KOPT-K1 (cell line): ENCODE results near the gene COX11.

Experiments used
- H3K27ac ChIP-seq: fragments of 200-600 bp; sonication (generic); 2 replicates; pipeline ENCODE4 v1.5.1; 2016; ENCODE audit warnings: antibody characterized with exemption, mild to moderate bottlenecking, low read depth, low read length; ENCODE audit not compliant: poor library complexity, severe bottlenecking
- H3K36me3 ChIP-seq: fragments of 200-600 bp; sonication (generic); 2 replicates; pipeline ENCODE4 v1.5.1; 2017; ENCODE audit warnings: antibody characterized with exemption, mild to moderate bottlenecking, low read length, moderate library complexity; ENCODE audit not compliant: insufficient read depth
- H3K9me3 ChIP-seq: fragments of 200-600 bp; sonication (generic); 2 replicates; pipeline ENCODE4 v1.5.1; 2017; ENCODE audit warnings: antibody characterized with exemption, low read length, mild to moderate bottlenecking; ENCODE audit not compliant: insufficient read depth, poor library complexity, severe bottlenecking

The COX11 gene

GRCh38 chr17:54941285-54941684, 27.2 kb downstream of the COX11 start:
- no peaks in the 10 kb centered on the region for H3K9me3 ChIP-seq
- no peak overlapping the region for H3K27ac ChIP-seq
- no peaks in the 10 kb centered on the region for H3K36me3 ChIP-seq

GRCh38 chr17:54937426-54937825, 31.0 kb downstream of the COX11 start:
- Histone ChIP-seq H3K27ac (no peak overlapping the region), H3K9me3 (no peaks in the 10 kb centered on the region), H3K36me3 (no peaks in the 10 kb centered on the region)

DNA sequence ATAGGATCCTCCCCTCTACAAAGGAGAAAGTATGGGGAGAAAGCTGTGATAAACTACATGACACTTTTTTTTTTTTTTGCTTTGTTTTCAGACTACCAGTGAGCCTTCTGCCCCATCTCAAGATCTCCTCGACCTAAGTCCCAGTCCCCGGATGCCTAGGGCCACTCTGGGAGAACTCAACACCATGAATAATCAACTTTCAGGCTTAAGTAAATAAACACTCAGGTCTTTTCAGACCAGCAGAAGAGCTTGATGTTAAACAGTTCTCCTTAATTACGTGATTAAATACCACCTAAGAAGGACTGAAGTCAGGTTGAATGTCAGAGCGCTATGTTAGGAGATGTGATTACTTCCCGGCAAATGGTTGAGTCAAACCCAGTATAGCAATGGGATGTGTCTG, 31.4 kb downstream of the COX11 start:
- no peak overlapping the region for H3K27ac ChIP-seq
- no peaks in the 10 kb centered on the region for H3K9me3 ChIP-seq
- no peaks in the 10 kb centered on the region for H3K36me3 ChIP-seq

- Histone ChIP-seq H3K27ac (no peak overlapping the region), H3K36me3 (no peaks in the 10 kb centered on the region)
These were observed 33.0 kb downstream of the COX11 start for GRCh38 chr17:54935471-54935870.

GRCh38 chr17:54933921-54934320, 34.5 kb downstream of the COX11 start:
- Histone ChIP-seq H3K36me3 (no peaks in the 10 kb centered on the region), H3K9me3 (no peaks in the 10 kb centered on the region), H3K27ac (no peak overlapping the region)

More at GRCh38 chr17:54935471-54935870, 33.0 kb downstream of the COX11 start:
- no peaks in the 10 kb centered on the region for H3K9me3 ChIP-seq

DNA sequence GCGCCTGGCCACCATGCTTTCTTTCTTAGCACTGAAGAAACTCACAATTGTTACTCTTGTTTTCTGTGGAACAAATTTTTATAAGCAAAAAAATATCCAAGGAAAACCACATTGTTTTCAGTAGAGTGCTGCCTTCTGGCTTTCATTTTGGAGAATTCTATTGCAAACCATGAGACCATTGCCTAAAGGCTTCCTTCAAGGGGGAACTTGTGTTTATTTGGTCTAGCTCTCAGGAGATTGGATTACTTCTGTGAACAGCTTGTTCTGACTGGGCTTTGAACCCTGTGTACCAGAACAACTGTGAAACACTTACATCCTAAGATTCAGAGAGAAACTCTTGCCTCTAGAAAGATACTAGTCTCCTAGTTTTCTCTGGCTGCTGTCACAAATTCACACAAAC, 35.7 kb downstream of the COX11 start:
- Histone ChIP-seq H3K9me3 (no peaks in the 10 kb centered on the region), H3K36me3 (no peaks in the 10 kb centered on the region), H3K27ac (no peak overlapping the region)

DNA sequence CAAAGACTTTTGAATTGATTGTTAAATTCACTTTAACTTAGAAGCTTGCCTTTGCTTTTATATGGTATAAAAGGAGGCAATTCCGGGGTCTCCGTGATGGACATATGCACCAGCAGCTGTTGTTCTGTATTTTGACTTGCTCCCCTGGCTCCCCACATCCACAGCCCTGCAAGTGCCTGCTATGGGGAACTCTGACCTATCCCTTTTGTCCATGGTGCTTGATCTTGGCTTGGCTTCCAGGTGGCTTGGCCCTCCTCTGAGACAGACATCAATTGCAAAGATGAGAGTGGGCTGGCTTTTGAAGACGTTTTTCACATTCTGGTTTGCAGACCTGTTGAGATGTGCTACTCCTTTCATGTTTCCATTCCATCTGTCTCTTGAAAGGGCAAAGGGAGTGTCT, 40.9 kb downstream of the COX11 start:
- no peak overlapping the region for H3K27ac ChIP-seq
- no peaks in the 10 kb centered on the region for H3K36me3 ChIP-seq
- no peaks in the 10 kb centered on the region for H3K9me3 ChIP-seq

DNA sequence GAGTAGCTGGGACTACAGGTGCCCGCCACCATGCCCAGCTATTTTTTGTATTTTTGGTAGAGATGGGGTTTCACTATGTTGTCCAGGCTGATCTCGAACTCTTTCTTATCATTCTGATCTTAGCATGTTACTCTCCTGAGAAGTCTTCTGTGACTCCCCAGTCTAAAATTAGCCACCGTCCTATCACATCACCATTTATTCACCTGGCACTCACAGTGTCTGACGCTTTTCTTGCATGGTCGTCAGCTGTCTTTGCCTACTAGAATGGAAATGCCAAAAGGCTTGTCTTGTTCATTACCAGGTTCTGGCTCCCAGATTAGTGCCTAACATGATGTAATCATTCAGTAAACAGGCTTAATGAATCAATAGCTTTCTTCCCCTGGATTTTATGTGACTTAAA, 44.0 kb downstream of the COX11 start:
- no peaks in the 10 kb centered on the region for H3K9me3 ChIP-seq
- H3K36me3 ChIP-seq: no peaks in the 10 kb centered on the region
- no peak overlapping the region for H3K27ac ChIP-seq

- Histone ChIP-seq H3K27ac (no peak overlapping the region), H3K36me3 (no peaks in the 10 kb centered on the region), H3K9me3 (peaks cover 14% of the 10 kb centered on the region)
These were observed 47.6 kb downstream of the COX11 start for GRCh38 chr17:54920819-54921218.

- H3K27ac ChIP-seq: no peak overlapping the region
- H3K36me3 ChIP-seq: no peaks in the 10 kb centered on the region
These were observed 49.0 kb downstream of the COX11 start for GRCh38 chr17:54919425-54919824.

DNA sequence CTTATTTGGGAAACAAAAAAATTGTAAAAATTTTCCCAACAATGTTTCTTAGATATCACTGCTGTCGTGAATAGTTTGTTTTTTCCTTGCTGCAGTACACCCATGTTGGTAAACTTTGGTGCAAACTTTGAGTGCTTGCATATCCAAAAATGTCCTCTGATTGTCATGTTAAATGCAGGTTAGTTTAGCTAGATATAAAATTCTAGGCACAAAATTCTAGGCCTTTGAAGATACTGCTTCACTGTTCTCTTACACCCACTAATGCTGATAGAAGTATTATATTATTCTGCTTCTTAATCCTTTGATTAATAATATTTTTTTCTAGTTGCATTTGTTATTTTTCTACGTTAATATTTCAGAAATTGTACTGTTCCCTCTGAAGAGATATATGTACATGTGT, 51.7 kb downstream of the COX11 start:
- Histone ChIP-seq H3K36me3 (no peaks in the 10 kb centered on the region), H3K27ac (no peak overlapping the region), H3K9me3 (peaks cover 14% of the 10 kb centered on the region)

More at GRCh38 chr17:54919425-54919824, 49.0 kb downstream of the COX11 start:
- peaks cover 14% of the 10 kb centered on the region for H3K9me3 ChIP-seq
